GM23338 (cell line): ENCODE results near the gene C11orf16. TPM values are rescaled to one million over a fixed set of nuclear protein-coding genes. Genes with fewer than 3 reads are reported as not detected.

Experiments
- ATAC-seq: fragments of 200-7000 bp; cut with Tn5 transposase; 3 replicates; pipeline ENCODE4 v1.9.1; 2020
- DNase-seq: peaks from one replicate; pipeline ENCODE4 v3.0.0-alpha.2; 2015; ENCODE audit warnings: low spot score
- H2AFZ ChIP-seq: fragments of 200-600 bp; sonication (generic); 2 replicates; pipeline ENCODE4 v1.8.0; 2016; ENCODE audit warnings: antibody characterized with exemption, mild to moderate bottlenecking, moderate library complexity
- H3F3A ChIP-seq: fragments of 200-600 bp; sonication (generic); replicated peaks from 2 replicates; pipeline ENCODE4 v1.8.0; 2017; ENCODE audit warnings: antibody characterized with exemption, mixed run types, low read depth
- H3K27ac ChIP-seq: fragments of 200-600 bp; sonication (generic); 2 replicates; pipeline ENCODE4 v1.6.1; 2016; ENCODE audit warnings: low read depth
- H3K27me3 ChIP-seq: fragments of 200-600 bp; sonication (generic); 2 replicates; pipeline ENCODE4 v1.8.0; 2016; ENCODE audit warnings: mild to moderate bottlenecking, mixed run types, moderate library complexity; ENCODE audit not compliant: insufficient read depth
- H3K36me3 ChIP-seq: fragments of 200-600 bp; sonication (generic); 2 replicates; pipeline ENCODE4 v1.8.0; 2016; ENCODE audit warnings: mild to moderate bottlenecking; ENCODE audit not compliant: insufficient read depth
- H3K4me1 ChIP-seq: fragments of 200-600 bp; sonication (generic); 2 replicates; pipeline ENCODE4 v1.8.0; 2016; ENCODE audit warnings: mild to moderate bottlenecking, moderate library complexity; ENCODE audit not compliant: insufficient read depth
- H3K4me2 ChIP-seq: fragments of 200-600 bp; sonication (generic); 2 replicates; pipeline ENCODE4 v1.7.1; 2017; ENCODE audit warnings: mixed run types
- H3K4me3 ChIP-seq: fragments of 200-600 bp; sonication (generic); 2 replicates; pipeline ENCODE4 v1.6.1; 2016; ENCODE audit warnings: mixed run types
- H3K79me2 ChIP-seq: fragments of 200-600 bp; sonication (generic); replicated peaks from 2 replicates; pipeline ENCODE4 v1.8.0; 2017; ENCODE audit warnings: mild to moderate bottlenecking; ENCODE audit not compliant: insufficient read depth
- H3K9me2 ChIP-seq: fragments of 200-600 bp; sonication (generic); 2 replicates; pipeline ENCODE4 v1.8.0; 2017; ENCODE audit not compliant: insufficient read depth
- H4K20me1 ChIP-seq: fragments of 200-600 bp; sonication (generic); replicated peaks from 2 replicates; pipeline ENCODE4 v1.8.0; 2017; ENCODE audit warnings: mild to moderate bottlenecking; ENCODE audit not compliant: insufficient read depth
- H3K27ac Mint-ChIP-seq: 2 replicates; pipeline ENCODE4 v1.8.0; 2020; ENCODE audit warnings: inconsistent platforms, mild to moderate bottlenecking, moderate library complexity, mixed read lengths
- H3K27me3 Mint-ChIP-seq: 3 replicates; pipeline ENCODE4 v1.8.0; 2022; ENCODE audit warnings: low read depth, mild to moderate bottlenecking, moderate library complexity, mixed read lengths, inconsistent platforms; ENCODE audit not compliant: insufficient read depth, poor library complexity
- H3K36me3 Mint-ChIP-seq: 3 replicates; pipeline ENCODE4 v1.8.0; 2021; ENCODE audit warnings: low read depth, mild to moderate bottlenecking, inconsistent platforms, moderate library complexity, mixed read lengths
- H3K4me1 Mint-ChIP-seq: 3 replicates; pipeline ENCODE4 v1.8.0; 2020; ENCODE audit warnings: mild to moderate bottlenecking, inconsistent platforms, mixed read lengths
- H3K4me3 Mint-ChIP-seq: 3 replicates; pipeline ENCODE4 v1.8.0; 2021; ENCODE audit warnings: moderate library complexity, mild to moderate bottlenecking, inconsistent platforms, mixed read lengths
- H3K9me3 Mint-ChIP-seq: 3 replicates; pipeline ENCODE4 v1.8.0; 2020; ENCODE audit warnings: moderate library complexity, mild to moderate bottlenecking, inconsistent platforms, mixed read lengths
- CREB1 ChIP-seq: fragments of 250-450 bp; sonication (Bioruptor Pico); IDR thresholded peaks from 2 replicates; pipeline ENCODE4 v1.5.0; 2020; ENCODE audit warnings: low read depth, mild to moderate bottlenecking, moderate library complexity
- CTCF ChIP-seq, 2 experiments: fragments of 200-600 bp in 1 of 2; sonication (generic) in 1 of 2; conservative IDR thresholded peaks; 2 replicates each; pipeline versions ENCODE4 v1.5.1 to v1.6.1; 2016 to 2017; ENCODE audit warnings: antibody characterized with exemption in 2 of 2, low read depth in 2 of 2, mild to moderate bottlenecking in 2 of 2, moderate library complexity in 1 of 2
- ETS1 ChIP-seq: IDR thresholded peaks from 2 replicates; pipeline ENCODE4 v1.6.1; 2016; ENCODE audit warnings: antibody characterized with exemption
- REST ChIP-seq: IDR thresholded peaks from one replicate; pipeline ENCODE4 v1.6.1; 2018; ENCODE audit warnings: antibody characterized with exemption; ENCODE audit not compliant: unreplicated experiment
- ZNF462 ChIP-seq: fragments of 250-450 bp; sonication (Bioruptor Pico); IDR thresholded peaks from 2 replicates; pipeline ENCODE4 v1.5.0; 2020; ENCODE audit warnings: mild to moderate bottlenecking, moderate library complexity
- polyA plus RNA-seq: library from polyadenylated mRNA; unstranded; fragments of >200 nt; fragmentation: Nextera tagmentation; extraction: Ambion mirVana; gene quantifications from 2 replicates; pipeline ENCODE4 v1.2.1, GENCODE V29; 2016
- total RNA-seq: library from RNA; depleted of rRNA; stranded (reverse); fragments of >200 nt; shearing (Covaris generic); gene quantifications from 2 replicates; pipeline ENCODE4 v1.2.3, GENCODE V29; 2014

The C11orf16 gene
- total and polyA plus RNA-seq, 2 experiments from 2014 or later, result not detected

GRCh38 chr11:8873741-8874405 lies 58.9 kb downstream of the C11orf16 start (continued):
- TF ChIP-seq ZNF462 (no peak), CTCF (conservative IDR thresholded peaks at IDR 0.05; ENCODE audit: low read depth in 2 of 2) (no peak)

GRCh38 chr11:8871962-8872361 lies 60.8 kb downstream of the C11orf16 start:
- Histone ChIP-seq H3K9me2 (no peaks in the 10 kb centered on the region), H3K27ac (no peak overlapping the region), H3F3A (peaks cover 6% of the 10 kb centered on the region; the same call in 1 of the 2 replicates), H4K20me1 (no peaks in the 10 kb centered on the region), H3K4me3 (peak overlapping the region; percentile 59; the same call in 1 of the 2 replicates), H3K4me1 (peaks cover 9% of the 10 kb centered on the region), H2AFZ (no peak overlapping the region), H3K36me3 (no peaks in the 10 kb centered on the region), H3K4me2 (peak overlapping the region; percentile 80; the same call in 1 of the 2 replicates), H3K79me2 (no peaks in the 10 kb centered on the region; the same call in 1 of the 2 replicates), H3K27me3 (0 out of 2 replicates have a peak, but pooled peaks cover 5% of the 10 kb centered on the region)
- Mint-ChIP-seq H3K27me3 (peaks cover 10% of the 10 kb centered on the region), H3K4me3 (peak overlapping the region; percentile 77), H3K4me1 (peaks cover 11% of the 10 kb centered on the region), H3K9me3 (no peaks in the 10 kb centered on the region), H3K27ac (no peak overlapping the region), H3K36me3 (no peaks in the 10 kb centered on the region)
- ATAC-seq (no peak), DNase-seq (no peak)
- TF ChIP-seq ETS1 (no peak), REST (no peak), CREB1 (no peak), CTCF (conservative IDR thresholded peaks at IDR 0.05; ENCODE audit: low read depth in 2 of 2) (no peak)
